Measurements from ENCODE around the gene PRRG4. TPM values are rescaled to one million over a fixed set of nuclear protein-coding genes. Genes with fewer than 3 reads are reported as not detected.
"Not testable (repeated sequence)": the region's sequence is repeated elsewhere in the genome, so short reads cannot be mapped to it uniquely, and the experiment has no call there.

Gene PRRG4
- total RNA-seq, result not detected

GRCh38 chr11:32829680-32830412, at the start of gene PRRG4:
TSS of gene PRRG4 (plus strand) at chr11:32829927. CDS start at chr11:32830530, 603 bp downstream.
- peak; percentile 6 for DNase-seq

GRCh38 chr11:32780839-32781238, 48.9 kb upstream of the PRRG4 start:
- not testable (repeated sequence) for DNase-seq

DNA sequence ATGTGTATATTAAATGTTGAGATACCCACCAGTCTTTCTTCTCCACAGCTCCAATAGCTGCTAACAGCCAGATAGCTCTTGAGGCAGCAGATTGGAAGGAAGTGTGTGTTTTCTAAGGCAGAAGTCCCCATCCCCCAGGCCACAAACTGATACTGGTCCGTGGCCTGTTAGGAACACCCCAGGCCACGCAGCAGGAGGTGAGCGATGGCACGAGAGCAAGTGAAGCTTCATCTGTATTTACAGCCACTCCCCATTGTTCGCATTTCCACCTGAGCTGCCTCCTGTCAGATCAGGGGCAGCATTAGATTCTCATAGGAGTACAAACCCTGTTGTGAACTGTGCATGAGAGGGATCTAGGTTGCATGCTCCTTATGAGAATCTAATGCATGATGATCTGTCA, 48.0 kb upstream of the PRRG4 start:
- no peak for DNase-seq

DNA sequence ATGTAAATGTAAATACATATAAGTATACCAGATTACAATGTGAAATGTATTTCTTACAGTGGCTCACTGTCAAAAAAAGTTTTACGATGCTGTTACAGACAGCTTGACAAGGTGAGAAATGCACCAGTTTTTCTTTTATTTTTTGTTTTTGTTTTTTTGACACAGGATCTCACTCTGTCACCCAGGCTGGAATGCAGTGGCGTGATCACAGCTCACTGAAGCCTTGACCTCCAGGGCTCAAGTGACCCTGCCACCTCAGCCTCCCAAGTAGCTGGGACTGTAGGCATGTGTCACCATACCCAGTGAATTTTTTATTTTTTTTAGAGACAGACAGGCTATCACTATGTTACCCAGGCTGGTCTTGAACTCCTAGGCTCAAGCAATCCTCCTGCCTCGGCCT, 44.5 kb upstream of the PRRG4 start:
- DNase-seq, result no peak

DNA sequence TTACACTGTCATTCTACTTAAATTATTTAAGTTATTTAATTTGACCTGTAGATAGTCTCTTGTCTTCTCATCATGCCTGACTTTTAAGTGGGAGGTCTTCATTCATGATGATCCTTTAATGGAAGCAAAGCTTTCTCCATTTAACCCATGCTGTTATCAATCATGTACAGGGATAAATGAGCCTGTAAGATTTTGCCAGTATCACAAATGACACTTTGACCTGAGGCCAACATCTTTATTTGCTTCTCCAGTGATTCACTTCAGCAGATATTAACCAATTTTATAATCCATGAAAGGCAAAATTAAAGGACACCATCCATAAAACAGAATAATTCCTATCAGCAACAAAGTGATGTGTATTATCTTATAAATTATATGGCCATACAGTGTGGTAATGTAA, 42.9 kb upstream of the PRRG4 start:
- no peak for DNase-seq

GRCh38 chr11:32790916-32791315, 38.8 kb upstream of the PRRG4 start:
- DNase-seq, result no peak

DNA sequence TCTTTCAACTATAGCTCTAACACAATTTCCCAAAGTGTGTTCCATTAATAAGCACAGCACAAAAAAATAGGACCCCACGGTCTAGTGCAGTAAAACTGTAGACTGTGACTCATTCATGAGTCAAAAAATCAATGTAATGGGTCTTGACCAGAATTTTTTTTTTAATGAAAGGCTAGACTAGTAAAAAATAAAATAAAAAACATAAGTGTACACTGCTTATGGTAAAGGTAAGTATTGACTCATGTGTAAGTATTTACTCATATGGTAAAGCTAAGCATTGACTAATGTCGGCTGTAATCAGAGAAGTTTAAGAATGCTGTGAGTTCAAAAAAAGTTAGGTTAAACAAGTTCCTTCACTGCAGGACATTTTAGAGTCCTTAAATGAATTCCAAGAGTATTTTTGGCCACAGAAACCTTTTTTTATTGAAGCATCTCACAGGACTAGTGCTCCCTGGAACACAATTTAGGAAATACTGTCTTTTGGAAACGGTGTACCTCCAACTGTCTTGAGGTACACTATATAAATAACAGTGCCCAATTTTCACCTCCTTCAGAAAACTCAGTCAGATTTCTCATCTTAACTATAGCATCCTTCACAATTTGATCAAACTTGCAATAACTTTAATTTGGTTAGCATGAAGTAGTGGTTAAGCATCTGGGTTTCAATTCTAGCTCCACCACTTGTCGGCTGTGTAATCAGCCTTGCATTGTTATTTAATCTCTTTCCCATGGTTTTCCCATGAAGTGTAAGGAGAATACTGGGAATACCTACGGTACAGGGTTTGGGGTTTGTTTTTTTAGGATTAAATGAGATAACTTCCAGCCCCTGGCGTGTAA, 37.4 kb upstream of the PRRG4 start:
- DNase-seq, result no peak

DNA sequence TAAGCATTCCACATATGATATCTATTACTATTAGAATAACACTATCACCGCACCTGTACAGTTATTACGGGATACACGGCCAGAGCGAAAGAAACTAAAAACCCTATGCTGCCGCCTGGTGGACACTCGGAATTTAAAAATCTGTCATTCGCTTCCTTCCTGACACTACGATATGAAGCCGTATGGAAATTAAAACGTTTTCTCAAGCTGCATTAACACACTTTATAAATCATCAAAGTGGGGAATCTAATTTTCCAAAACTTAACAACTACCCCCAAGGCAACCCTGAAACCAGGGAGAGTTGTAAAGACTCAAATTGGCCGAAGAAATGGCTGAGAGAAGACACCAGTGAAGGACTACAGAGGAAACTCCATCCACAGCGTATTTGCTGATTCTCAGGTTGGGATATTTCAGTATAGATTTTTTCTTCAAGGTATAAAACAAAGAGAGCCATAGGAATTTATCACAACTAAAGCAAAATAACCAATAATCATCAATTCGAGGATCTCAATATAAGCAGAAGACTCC, 36.7 kb upstream of the PRRG4 start:
- DNase-seq, result peak; percentile 44

DNA sequence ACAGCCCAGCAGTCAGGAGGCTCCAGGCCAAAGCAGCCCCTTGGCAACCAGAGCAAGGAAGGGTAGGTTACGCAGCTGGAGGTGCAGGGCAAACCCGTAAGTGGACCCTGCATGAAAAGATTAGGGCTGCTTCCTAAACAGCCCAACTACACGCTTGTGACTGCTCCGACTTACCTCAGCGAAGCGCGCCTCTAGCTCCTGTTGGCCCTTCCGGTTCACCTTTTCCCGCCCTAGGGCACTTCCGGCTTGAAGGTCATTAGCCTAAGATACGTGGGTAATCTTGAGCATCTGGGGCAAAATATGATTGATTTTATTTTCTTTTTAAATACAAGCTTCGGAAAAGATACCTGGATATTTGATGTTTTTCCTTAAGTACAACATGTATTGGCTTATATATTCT, 35.3 kb upstream of the PRRG4 start, which contains the start of gene CCDC73:
CCDC73 (minus strand) TSS at position 224 of the 400 bp plus-strand sequence. CDS start 34,419 bp downstream, outside the sequence.
- no peak for DNase-seq

DNA sequence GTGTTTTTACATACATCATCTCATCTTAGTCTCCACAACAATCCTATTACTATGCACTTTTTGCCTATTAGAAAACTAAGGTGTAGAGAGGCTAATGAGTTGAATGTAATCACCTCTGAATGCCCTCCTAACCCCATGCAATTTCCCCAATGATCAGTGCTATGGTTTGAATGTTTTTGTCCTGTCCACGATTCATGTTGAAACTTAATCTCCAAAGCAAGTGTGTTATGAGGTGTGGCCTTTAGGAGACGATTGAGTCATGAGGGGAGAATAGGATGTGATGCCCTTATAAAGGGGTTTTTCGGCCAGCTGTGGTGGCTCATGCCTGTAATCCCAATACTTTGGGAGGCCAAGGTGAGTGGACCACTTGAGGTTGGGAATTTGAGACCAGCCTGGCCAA, 33.3 kb upstream of the PRRG4 start:
- no peak for DNase-seq

DNA sequence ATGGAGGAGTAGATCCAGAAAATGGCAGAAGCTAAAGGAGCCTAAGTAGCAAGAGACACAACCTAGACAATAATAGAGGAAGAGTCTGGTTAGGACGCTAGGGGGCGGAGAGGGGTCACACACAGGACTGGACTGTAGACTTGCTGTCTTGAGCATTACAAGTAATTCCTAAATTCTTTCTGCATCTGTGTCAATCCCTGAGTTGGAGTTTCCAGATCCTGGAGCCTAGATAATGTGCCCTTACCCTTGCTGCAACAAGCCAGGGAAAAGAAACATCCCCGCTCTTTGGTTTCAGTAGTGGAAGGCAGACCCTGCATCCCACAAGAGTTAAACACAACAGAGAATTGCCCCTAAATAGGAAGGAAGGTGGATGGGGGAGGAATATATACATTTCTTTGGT, 20.4 kb upstream of the PRRG4 start:
- DNase-seq, result no peak

DNA sequence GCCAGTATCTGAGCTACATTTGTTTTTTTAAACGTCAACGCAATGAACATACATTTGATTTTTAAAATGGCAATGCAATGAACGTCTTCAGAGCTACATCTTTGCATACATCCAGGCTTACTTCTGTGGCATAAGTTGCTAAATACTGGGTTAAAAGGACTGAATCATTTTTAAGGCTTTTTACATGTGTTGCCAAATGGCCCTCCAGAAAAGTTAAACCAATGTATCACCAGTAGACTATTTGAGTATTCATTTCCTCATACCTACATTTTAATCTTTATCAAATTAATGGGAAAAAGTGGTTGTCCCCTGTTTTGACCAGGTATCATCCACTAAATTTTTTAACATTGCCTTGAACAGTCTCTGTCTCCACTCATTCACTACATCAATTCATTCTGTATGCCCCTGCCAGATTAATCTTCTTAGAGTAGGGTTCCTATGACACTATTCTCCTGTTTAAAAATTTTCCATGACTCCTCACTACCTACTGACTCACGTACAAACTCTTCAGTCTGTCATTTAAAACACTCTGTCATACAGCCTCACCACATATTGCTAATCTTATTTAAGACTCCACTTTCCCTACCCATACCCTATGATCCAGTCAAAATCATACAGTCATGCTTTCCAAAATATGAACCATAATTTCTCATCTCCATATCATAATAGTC, 12.4 kb upstream of the PRRG4 start:
- DNase-seq, result no peak

DNA sequence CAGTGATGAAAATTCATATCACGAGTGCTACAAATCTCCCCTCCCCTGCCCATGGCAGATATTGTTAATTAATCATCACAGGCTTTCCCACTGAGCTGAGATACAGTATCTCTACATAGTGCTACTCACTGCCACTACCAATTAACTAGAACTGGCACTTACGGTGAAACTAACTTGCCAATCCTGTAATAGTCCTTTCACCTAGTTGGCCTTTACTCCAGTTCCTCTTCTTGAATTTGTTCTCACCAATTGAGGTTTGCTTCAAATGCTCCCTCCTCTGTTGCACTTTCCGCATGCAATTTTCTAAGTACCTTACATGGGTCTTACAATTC, 11.9 kb upstream of the PRRG4 start:
- no peak for DNase-seq

- no peak for DNase-seq
These were observed 10.5 kb upstream of the PRRG4 start for GRCh38 chr11:32819187-32819586.

GRCh38 chr11:32820497-32820896, 9.2 kb upstream of the PRRG4 start:
- DNase-seq, result no peak

GRCh38 chr11:32821517-32821916, 8.2 kb upstream of the PRRG4 start:
- DNase-seq, result no peak

DNA sequence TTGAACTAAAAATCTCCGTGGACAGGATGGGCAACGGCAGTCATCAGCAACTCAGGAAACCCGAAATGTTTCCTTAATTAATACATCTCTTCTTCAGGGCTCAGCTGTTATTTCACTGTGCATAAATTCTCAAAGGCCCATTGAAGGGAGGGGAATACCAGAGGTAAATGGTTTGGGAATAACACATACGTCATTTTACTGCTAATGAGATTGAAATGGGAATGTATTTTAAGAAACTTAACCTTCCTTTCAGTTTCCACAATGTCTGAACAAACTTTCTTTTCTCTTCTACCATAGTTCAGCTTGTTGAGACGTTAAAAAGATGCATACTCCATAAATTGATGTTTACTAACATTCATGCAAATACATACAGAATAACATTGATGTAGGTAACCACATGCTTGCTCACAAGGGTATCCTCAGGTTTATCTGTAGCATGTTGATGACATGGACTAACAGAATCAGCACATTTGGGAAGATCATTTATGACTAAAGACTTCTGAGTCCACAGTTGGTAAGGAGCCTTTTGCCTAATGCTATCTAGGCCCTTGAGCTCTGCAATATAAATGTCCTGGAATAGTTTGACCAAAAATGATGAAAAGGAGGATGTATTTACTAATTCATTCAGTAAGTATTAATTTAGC, 7.7 kb upstream of the PRRG4 start:
- DNase-seq, result no peak

- not testable (repeated sequence) for DNase-seq
These were observed 6.1 kb upstream of the PRRG4 start for GRCh38 chr11:32823617-32824016.

DNA sequence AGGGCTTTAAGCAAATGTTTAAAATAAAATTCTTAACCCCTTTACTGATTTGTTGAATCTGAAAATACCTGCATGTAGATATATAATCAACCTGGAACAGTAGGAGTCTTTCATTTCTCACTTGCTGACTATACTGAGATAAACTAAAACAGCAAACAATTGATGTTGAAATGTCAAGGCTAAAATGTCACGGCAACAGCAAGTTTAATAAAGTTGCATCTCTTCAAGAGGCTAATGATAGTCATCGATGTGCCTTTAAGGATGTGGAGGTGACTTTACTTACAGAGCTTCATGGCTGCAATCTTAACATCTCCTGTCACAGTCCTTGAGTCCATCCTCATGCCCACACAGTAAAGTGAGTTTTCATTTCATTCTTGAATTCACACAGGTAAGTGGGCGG, 3.6 kb upstream of the PRRG4 start:
- DNase-seq, result no peak

- no peak for DNase-seq
These were observed 2.5 kb upstream of the PRRG4 start for GRCh38 chr11:32827276-32827675.

GRCh38 chr11:32829157-32829679, 509 bp upstream of the PRRG4 start:
- DNase-seq, result no peak

DNA sequence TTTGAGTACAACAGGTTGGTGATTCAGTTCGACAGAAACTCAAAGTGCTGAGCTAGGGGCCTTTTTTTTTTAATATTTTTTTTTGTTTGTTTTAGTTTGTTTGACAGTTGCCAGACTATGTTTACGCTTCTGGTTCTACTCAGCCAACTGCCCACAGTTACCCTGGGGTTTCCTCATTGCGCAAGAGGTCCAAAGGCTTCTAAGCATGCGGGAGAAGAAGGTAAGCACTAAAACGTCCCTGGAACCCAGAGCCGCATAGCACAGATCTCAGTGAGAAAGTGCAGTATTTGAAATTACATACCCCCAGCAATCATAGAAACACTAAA, 649 bp downstream of the PRRG4 start:
- no peak for DNase-seq

DNA sequence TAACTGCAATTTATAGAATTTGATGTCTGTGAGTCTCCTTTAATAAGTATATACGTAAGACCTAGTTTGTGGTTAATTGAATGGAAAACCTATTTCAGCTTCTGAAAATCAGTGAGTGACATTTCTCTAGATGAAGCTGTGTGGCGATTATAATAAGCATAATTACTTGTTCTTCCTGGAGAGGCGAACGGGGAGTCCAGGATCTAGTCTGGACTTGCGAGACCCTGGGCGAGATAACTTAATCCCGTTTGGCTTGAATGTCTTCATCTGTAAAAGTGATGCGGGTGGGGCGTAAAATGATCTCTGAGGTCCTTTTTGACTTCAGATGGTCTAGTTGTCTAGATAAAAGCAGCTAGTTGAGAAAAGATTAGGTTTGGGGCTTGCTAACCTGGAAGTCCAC, 1.1 kb downstream of the PRRG4 start:
- DNase-seq, result no peak

Data from effector CD4-positive, alpha-beta T cell (primary cell).